GM20431 (cell line): Measurements from ENCODE around the gene OR5A1.
"Not testable (repeated sequence)": the region's sequence is repeated elsewhere in the genome, so short reads cannot be mapped to it uniquely, and the experiment has no call there.

Source experiments
- in situ Hi-C: fragments of 300-500 bp; cut with MseI, MboI; formaldehyde crosslinking; loops from one replicate; pipeline ENCODE4 v1.15.0; 2020; ENCODE audit warnings: low sequenced_read_pairs; ENCODE audit not compliant: unreplicated experiment

Gene OR5A1

DNA sequence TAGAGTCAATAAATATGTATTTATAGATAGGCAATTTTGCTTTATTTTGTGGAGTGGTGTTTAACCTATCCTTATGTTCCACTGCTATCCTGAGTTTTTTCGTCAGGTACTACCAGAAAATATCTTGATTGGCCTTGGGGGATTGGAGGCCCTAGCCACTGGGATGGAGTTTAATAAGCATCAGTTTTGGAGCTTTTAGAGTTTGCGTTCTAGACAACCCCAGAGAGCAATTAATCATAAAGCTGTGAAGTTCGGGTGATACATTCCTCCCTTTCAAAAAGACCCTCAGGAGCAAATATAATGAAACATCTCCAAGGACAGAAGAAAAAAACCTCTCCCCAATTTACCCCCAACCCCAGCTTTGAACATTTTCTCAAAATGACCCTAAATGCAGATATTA is at the start of gene OR5A1:
OR5A1 (plus strand) TSS at position 301 of the 400 bp plus-strand sequence. CDS start 6,700 bp downstream, outside the sequence.
- in situ Hi-C loops = loop anchor here (10.0 kb wide), 1 partner anchor 271 kb away; no protein-coding TSS in a partner anchor

DNA sequence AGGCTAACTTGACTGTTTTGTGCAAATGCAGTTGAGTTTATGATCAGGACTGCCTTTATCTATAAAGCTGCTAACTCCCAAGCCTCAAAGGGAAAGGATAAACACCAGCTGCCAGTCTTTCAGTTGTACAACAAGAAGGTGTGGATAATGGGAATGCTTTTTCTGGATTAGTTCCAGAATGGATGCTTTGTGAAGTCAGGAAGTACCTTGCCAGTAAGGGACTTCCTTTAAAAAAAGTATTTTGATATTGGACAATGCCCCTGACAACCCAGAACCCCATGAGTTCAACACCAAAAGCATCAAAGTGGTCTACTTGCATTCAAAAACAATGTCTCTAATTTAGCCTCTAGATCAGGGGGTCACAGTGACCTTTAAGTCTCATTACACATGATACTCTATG is 42.1 kb upstream of the OR5A1 start:
- in situ Hi-C loops = no loop called here

DNA sequence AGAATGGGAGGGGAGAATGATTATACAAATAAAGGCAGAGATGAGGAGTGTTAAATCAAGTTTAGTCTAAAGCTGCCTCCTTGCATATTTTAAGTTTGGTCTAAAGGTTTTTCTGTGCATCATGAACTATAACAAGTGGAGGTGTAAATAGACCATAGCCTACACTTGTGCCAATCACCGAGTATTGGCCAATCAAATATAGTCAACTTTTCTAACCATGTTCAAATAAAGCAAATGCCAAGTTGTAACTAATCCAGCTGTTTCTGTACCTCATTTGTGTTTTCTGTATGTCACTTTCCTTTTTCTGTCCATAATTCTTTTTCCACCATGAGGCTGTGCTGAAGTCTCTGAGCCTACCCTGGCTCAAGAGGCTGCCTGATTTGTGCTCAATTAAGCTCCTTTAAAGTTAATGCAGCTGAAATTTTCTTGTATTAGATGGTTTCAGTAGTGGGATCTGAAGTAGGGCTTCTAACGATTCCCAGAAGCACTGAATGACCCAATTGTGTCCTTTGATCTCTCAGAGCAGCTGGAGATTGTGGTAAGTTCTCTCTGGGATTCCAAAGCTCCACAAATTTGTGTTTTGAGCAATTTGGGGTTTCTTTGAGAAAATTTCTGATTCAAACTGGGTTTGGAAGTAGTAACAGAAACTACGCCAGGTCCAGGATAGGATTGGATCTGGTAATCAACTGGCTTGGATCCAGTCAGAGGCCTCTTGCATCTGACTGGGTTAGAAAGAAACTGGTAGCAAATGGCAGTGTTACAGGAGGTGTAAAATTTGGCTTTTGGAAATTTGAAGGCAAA is 35.6 kb upstream of the OR5A1 start:
- in situ Hi-C loops = no loop called here

DNA sequence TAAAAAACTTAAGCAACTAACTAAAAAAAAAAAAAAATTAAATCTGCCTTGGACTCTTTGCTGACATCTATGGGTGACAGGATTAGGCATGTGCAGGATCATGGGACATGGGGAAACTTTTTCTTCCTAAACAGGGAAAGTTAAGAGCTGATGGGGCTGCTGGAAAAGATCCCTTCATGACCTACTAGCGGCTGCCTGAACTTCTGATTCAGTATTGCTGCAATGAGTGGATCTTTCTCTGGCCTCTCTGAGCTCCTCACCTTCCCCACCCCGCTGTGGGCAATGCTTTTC is 35.1 kb upstream of the OR5A1 start:
- in situ Hi-C loops = no loop called here

DNA sequence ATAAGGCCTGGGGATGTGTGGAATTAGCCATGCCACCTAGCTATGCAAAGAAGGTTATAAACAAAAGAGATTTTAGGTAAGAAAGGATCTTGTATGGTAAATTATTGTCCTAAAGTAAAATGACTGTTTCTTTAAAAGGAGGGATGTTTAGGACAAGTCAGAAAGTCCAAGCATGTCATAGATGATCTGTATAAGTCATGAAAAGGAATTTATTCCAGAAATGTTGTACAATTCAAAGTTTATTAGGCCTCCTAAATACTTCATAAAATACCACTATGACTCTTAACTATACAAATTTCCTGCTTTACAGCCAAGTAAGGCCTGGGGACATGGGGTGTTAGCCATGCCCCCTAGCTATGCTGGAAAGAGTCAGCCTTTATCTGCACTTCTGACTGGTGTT is 32.7 kb upstream of the OR5A1 start:
- in situ Hi-C loops = no loop called here

DNA sequence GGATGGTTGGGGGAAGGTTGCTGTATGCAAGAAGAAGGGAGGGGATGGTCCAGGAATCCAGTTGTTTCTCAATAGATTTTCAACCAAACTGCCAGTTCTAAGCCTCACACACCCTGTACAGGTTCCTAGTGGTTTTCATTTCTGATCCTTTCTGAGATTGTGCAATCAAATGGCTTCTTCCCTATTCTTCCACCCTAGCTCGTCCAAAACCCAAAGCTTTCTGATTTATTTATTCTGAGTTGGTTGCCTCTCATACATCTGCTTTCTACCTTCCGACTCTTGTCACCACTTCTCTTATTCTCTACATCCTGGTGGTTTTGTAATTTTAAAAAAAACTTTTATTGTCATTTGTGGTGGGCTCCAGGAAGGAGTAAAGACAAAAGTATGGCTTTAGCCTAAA is 22.6 kb upstream of the OR5A1 start:
- in situ Hi-C loops = no loop called here

DNA sequence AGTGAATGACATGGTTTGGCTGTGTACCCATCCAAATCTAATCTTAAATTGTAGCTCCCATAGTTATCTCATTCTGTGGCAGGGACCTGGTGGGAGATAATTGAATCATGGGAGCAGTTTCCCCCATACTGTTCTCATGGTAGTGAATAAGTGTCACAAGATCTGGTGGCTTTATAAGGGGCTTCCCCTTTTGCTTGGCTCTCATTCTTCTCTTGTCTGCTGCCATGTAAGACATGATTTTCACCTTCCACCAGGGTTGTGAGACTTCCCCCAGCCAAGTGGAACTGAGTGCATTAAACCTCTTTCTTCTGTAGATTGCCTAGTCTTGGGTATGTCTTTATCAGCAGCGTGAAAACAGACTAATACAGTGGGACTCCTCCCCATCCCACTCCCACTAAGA is 21.2 kb upstream of the OR5A1 start:
- in situ Hi-C loops = no loop called here

DNA sequence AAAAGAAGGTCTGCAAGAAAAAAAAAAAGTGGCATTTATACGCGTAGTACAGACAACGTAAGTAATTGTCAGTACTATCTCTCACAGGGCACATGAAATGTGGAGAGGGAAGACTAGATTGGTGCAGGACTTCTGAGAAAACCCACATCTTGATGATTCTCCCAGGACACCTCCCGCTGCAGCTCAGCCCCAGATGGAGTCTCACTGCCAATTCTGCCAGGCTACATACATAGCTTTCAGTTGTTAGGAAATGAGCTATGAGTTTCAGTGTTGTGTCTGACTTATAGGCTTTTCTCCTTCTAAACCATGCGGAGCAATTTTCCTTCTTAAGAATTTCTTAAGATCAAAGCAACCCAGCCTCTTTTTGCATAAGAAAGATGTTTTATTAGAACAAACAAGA is 19.7 kb upstream of the OR5A1 start:
- in situ Hi-C loops = no loop called here

DNA sequence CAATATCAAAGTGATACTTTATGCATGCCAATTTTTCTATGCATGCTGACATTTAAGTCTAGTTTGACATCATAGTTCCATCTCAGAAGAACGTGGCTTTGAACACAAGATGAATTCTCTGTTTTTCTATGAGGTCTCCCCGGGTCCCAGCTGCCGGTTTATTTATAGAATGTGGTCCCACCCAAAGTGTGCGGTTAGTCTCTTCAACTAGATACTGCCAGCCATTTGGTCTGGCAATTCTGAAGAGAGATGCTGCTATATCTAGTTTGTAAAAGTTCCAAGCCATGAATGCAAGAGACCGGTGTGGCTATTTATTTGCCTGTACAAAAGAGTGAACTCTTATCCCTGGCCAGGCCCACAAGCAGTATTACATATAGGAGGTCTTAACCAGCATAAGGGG is 19.2 kb upstream of the OR5A1 start:
- in situ Hi-C loops = no loop called here

DNA sequence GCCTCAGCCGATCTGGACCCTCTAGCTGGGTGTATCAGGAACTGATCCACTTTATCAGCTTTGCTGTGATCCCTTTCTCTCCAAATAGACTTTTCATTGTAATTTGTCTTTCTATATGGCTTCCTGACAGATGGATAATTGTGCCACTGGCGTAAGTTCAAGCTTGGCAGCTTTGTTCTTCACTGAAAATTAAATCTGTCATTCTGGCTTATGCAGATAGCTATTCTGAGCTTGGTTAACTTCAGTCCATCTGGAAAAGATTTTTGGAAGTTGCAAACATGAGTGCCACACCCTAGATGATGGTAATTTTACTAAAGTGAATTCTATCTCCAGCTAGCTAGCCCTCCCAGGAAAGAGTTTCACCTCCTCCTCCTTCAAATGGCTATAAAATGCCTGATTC is 18.1 kb upstream of the OR5A1 start:
- in situ Hi-C loops = no loop called here

DNA sequence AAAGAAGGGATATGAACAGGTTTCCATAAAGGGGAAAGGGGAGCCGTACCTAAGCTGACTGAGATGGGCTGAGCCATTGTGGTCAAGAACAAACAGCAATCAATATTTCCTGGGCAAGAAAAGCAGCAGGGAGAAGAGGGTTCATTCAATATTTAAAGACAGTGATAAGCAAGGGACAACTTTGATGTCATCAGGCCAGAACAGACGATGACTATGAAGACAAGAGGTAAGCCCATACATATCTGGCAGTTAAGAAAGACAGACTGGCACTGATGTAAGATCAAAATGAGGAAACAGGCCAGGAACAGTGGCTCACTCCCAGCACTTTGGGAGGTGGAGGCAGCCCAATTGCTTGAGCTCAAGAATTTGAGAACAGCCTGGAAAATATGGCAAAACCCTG is 12.4 kb upstream of the OR5A1 start:
- in situ Hi-C loops = no loop called here

DNA sequence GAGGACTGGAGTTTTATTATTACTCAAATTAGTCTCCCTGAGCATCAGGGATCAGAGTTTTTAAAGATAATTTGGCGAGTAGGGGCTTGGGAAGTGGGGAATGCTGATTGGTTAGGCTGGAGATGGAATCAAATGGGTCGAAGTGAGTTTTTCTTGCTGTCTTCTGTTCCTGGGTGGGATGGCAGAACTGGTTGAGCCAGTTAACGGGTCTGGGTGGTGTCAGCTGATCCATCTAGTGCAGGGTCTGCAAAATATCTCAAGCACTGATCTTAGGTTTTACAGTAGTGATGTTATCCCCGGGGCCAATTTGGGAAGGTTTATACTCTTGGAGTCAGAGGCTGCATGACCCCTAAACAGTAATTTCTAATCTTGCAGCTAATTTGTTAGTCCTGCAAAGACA is 11.1 kb upstream of the OR5A1 start:
- in situ Hi-C loops = no loop called here

DNA sequence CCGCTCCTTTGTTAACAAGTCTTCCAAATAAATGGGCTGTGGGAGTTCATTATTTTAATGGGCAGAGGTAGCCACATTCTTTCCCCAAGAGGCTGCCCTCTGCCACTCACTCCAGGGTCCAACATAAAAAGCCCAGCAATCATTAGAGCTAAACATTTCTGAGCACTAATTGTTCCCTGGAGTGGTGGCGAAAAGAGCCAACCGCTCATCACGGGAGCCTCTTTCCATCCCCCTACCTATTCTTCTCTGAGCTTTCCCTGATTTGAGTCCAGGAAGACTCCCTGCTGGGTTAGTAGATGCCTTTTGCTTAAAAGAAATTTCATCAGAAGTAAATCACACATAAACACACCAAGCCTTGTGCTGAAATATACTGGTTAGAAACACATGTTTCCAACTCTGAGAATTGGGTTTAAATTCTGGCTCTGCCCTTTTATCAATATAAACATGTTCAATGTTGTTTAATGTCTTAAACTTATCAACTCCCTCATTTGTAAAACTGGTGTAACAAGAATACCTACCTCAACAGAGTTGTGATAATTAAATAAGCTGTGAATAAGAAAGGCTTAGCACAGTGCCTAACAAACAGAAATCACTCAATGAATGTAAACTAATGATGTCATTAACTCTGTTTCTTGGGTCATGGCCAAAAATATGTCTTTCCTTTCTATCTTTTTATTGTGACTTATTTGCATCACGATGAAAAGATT is 9.8 kb upstream of the OR5A1 start, which contains the start of gene OR5A2:
OR5A2 (minus strand) TSS at position 53 of the 707 bp plus-strand sequence. CDS start 3,460 bp downstream, outside the sequence.
- in situ Hi-C loops = no loop called here

DNA sequence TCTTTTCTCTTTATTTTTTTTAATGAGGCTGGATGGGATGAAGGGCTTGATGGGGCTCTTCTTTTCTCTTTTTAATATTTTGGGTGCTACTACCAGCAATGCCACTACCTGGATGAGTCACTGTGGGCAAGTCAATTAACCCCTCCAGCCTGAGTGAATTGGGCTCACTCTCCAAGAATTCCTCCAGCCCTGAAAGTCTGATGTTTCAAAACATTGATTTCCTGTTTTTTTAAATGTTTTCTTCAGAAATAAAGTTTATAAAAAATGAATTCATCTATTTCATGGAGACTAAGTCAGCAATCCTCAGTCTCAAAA is 9.2 kb upstream of the OR5A1 start:
- in situ Hi-C loops = no loop called here

DNA sequence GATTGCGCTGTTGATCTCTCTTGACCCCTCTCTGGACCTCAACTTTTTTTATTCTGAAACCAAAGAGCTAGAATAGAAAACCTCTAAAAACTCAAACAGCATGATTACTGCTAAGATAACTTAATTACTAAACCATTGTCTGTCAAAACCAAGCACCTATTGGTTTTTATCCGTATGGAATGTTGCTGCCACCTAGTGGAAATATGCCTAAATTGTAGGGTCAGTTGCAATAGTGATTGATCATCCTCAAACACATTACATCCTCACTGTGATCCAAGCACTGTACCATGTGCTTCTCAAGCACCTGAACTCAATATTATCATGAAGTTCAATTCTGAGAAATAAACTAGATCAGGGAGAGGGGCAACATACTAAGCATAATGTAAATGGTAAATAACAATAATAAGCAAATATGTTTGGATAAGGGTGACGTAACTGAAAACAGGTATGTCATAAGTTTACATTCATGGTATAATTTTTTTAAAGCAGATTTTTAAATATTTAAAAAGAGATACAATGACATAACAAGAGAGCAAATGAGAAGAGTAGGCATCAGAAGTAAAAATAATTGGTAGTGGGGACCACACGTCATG is 6.2 kb upstream of the OR5A1 start:
- in situ Hi-C loops = loop anchor here (10.0 kb wide), 1 partner anchor 265 kb away; no protein-coding TSS in a partner anchor

DNA sequence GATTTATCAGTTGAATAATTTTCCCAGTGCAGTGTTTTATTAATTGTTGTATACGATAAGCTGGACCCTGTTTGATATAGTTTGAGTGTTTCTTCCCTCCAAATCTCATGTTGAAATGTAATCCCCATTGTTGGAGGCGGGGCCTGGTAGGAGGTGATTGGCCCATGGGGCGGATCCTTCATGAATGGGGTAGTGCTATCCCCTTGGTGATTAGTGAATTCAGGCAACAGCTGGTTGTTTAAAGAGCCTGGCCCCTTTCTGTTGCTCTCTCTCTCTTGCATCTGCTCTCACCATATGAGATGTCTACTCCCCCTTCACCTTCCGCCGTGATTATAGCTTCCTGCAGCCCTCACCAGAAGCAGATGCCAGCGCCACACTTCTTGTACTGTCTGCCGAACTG is 1.5 kb downstream of the OR5A1 start:
- in situ Hi-C loops = loop anchor here (10.0 kb wide), 1 partner anchor 273 kb away; no protein-coding TSS in a partner anchor

DNA sequence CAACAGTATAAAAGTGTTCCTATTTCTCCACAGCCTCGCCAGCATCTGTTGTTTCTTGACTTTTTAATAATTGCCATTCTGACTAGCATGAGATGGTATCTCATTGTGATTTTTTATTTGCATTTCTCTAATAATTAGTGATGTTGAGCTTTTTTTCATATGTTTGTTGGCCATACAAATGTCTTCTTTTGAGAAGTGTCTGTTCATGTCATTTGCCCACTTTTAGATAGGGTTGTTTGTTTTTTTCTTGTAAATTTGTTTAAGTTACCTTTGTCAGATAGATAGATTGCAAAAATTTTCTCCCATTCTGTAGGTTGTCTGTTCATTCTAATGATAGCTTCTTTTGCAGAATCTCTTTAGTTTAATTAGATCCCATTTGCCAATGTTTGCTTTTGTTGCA is 9.4 kb downstream of the OR5A1 start:
- in situ Hi-C loops = not testable (repeated sequence)

DNA sequence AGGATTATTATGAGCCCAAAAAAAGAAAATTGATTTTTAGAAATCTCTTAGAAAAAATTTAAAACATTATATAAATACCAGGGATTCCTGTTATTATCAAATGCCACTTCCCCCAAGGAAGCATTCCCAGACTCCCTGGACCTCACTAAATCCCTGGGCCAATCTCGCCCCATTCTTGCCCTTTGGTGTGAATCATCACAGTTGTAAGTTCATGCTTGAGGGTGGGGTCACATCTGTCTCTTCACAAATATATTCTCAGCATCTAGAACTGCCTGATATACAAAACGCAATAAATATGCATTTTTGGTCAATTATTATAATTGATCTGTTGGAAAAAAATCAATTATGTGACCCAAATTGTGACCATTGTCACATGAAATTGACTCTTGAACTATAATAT is 12.2 kb downstream of the OR5A1 start:
- in situ Hi-C loops = no loop called here

DNA sequence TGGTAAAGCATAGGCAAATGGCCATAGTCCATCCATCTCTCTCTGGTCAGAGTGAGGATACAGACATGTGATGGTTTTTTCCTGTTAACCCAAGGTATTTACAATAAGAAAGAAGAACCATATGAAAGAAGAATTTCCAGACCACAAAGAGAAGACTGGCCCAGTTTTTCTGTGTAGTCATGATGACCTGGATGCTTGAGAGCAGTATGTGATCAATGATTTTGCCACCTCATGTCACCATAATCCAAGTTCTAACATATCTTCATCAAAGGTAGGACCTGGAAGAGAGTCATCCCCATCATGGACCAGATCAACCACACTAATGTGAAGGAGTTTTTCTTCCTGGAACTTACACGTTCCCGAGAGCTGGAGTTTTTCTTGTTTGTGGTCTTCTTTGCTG is 20.4 kb downstream of the OR5A1 start, which contains the start of gene OR4D6:
OR4D6 (plus strand) TSS at position 301 of the 400 bp plus-strand sequence; CDS start at position 301, 0 bp downstream.
- in situ Hi-C loops = no loop called here

DNA sequence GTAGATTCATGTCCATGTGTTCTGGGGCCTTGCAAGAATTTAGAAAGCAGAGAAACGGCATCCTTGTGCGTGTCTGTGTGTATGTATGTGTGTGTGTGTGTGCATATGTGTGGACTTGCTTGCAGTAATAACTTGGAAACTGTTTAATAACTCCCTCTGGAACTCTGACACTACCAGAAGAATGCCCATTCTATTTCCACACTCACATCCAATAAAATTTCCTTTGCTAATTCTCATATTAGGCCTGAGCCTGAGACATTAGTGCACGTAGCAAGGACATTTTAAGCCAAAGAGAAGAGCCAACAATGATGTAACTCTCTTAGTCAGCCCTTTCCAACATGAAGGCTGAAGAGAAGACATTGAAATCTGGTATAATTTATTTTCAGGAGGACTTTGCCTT is 23.6 kb downstream of the OR5A1 start:
- in situ Hi-C loops = no loop called here

DNA sequence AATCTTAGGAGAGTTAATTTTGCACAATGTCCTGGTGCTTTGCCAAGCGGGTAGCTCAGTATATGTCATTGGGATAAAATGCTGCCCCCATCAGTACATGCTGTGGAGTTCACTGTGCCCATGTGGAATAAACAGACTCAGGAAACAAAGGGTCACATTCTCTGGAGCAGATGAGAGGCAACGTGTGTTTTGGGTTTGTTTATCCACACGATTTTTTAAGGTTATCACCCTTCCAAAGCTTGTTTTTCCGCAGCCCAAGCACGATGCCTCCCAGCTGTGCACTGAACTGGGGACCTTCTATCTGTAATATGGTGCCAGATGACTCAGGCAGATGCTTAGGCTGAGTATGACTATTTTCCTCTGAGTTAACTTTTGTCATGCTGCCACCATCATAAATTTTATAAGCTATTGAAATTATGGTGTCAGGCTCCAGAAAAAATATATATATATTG is 26.9 kb downstream of the OR5A1 start:
- in situ Hi-C loops = no loop called here
